HUES6 (cell line): Measurements from ENCODE around the gene TRAF3.
"Not testable (repeated sequence)": the region's sequence is repeated elsewhere in the genome, so short reads cannot be mapped to it uniquely, and the experiment has no call there.

ENCODE experiments used
- H3K27ac ChIP-seq: 2 replicates; pipeline ENCODE4 v1.7.0; 2013; ENCODE audit warnings: low read depth, mild to moderate bottlenecking, low read length, inconsistent platforms
- H3K27me3 ChIP-seq: 2 replicates; pipeline ENCODE4 v1.6.1; 2013; ENCODE audit warnings: low read length; ENCODE audit not compliant: control insufficient read depth, insufficient read depth
- H3K36me3 ChIP-seq: 2 replicates; pipeline ENCODE4 v1.6.1; 2013; ENCODE audit warnings: low read length; ENCODE audit not compliant: control insufficient read depth, insufficient read depth
- H3K4me1 ChIP-seq: 2 replicates; pipeline ENCODE4 v1.6.1; 2013; ENCODE audit warnings: low read length; ENCODE audit not compliant: control insufficient read depth, insufficient read depth
- H3K4me3 ChIP-seq: 2 replicates; pipeline ENCODE4 v1.5.1; 2013; ENCODE audit warnings: low read depth, low read length
- H3K9ac ChIP-seq: one replicate; pipeline ENCODE4 v1.6.1; 2013; ENCODE audit warnings: mild to moderate bottlenecking, low read length
- H3K9me3 ChIP-seq: 2 replicates; pipeline ENCODE4 v1.6.1; 2013; ENCODE audit warnings: low read depth, low read length; ENCODE audit not compliant: control insufficient read depth, insufficient read depth

TRAF3 gene

GRCh38 chr14:102811254-102811963 lies 34.2 kb downstream of the TRAF3 start:
- H3K36me3 ChIP-seq = no peaks in the 10 kb centered on the region
- H3K27ac ChIP-seq = no peak overlapping the region
- H3K4me1 ChIP-seq = peaks cover 7% of the 10 kb centered on the region; the same call in 1 of the 2 replicates
- no peaks in the 10 kb centered on the region for H3K9me3 ChIP-seq
- H3K9ac ChIP-seq = no peak overlapping the region
- H3K27me3 ChIP-seq = no peaks in the 10 kb centered on the region
- no peak overlapping the region for H3K4me3 ChIP-seq

- Histone ChIP-seq H3K9ac (no peak overlapping the region), H3K4me3 (no peak overlapping the region), H3K36me3 (no peaks in the 10 kb centered on the region), H3K9me3 (no peaks in the 10 kb centered on the region), H3K27ac (no peak overlapping the region), H3K27me3 (no peaks in the 10 kb centered on the region), H3K4me1 (peaks cover 7% of the 10 kb centered on the region; the same call in 1 of the 2 replicates)
Observed at GRCh38 chr14:102811971-102812370, 34.7 kb downstream of the TRAF3 start.

- H3K4me1 ChIP-seq = peaks cover 7% of the 10 kb centered on the region; the same call in 1 of the 2 replicates
Observed at GRCh38 chr14:102813691-102814090, 36.4 kb downstream of the TRAF3 start.

GRCh38 chr14:102817318-102817717 lies 40.1 kb downstream of the TRAF3 start:
- Histone ChIP-seq H3K27me3 (no peaks in the 10 kb centered on the region), H3K9ac (no peak overlapping the region), H3K4me3 (no peak overlapping the region), H3K36me3 (no peaks in the 10 kb centered on the region), H3K27ac (no peak overlapping the region), H3K9me3 (no peaks in the 10 kb centered on the region), H3K4me1 (peaks cover 12% of the 10 kb centered on the region)

More at GRCh38 chr14:102813691-102814090, 36.4 kb downstream of the TRAF3 start:
- Histone ChIP-seq H3K27ac (no peak overlapping the region), H3K27me3 (no peaks in the 10 kb centered on the region), H3K9ac (no peak overlapping the region), H3K36me3 (no peaks in the 10 kb centered on the region), H3K4me3 (no peak overlapping the region), H3K9me3 (no peaks in the 10 kb centered on the region)

- Histone ChIP-seq H3K9ac (no peak overlapping the region), H3K4me1 (peaks cover 12% of the 10 kb centered on the region), H3K36me3 (no peaks in the 10 kb centered on the region), H3K4me3 (no peak overlapping the region), H3K9me3 (no peaks in the 10 kb centered on the region), H3K27me3 (no peaks in the 10 kb centered on the region), H3K27ac (no peak overlapping the region)
Observed at GRCh38 chr14:102817942-102818940, 41.0 kb downstream of the TRAF3 start.

GRCh38 chr14:102819176-102819628 lies 42.0 kb downstream of the TRAF3 start:
- H3K4me3 ChIP-seq = no peak overlapping the region
- H3K27ac ChIP-seq = no peak overlapping the region

GRCh38 chr14:102819747-102820330 lies 42.6 kb downstream of the TRAF3 start:
- H3K9ac ChIP-seq = no peak overlapping the region
- no peak overlapping the region for H3K27ac ChIP-seq
- peaks cover 19% of the 10 kb centered on the region for H3K4me1 ChIP-seq
- no peaks in the 10 kb centered on the region for H3K9me3 ChIP-seq
- no peaks in the 10 kb centered on the region for H3K27me3 ChIP-seq
- no peak overlapping the region for H3K4me3 ChIP-seq
- H3K36me3 ChIP-seq = no peaks in the 10 kb centered on the region

More at GRCh38 chr14:102819176-102819628, 42.0 kb downstream of the TRAF3 start:
- no peaks in the 10 kb centered on the region for H3K36me3 ChIP-seq
- peaks cover 13% of the 10 kb centered on the region for H3K4me1 ChIP-seq
- H3K9ac ChIP-seq = no peak overlapping the region
- H3K27me3 ChIP-seq = no peaks in the 10 kb centered on the region
- H3K9me3 ChIP-seq = no peaks in the 10 kb centered on the region

GRCh38 chr14:102821252-102821651 lies 44.0 kb downstream of the TRAF3 start:
- H3K4me1 ChIP-seq = peaks cover 33% of the 10 kb centered on the region
- no peaks in the 10 kb centered on the region for H3K27me3 ChIP-seq
- H3K27ac ChIP-seq = no peak overlapping the region

GRCh38 chr14:102822311-102822863 lies 45.1 kb downstream of the TRAF3 start:
- H3K4me3 ChIP-seq = no peak overlapping the region
- H3K4me1 ChIP-seq = peaks cover 35% of the 10 kb centered on the region
- no peaks in the 10 kb centered on the region for H3K36me3 ChIP-seq
- H3K9me3 ChIP-seq = no peaks in the 10 kb centered on the region
- H3K9ac ChIP-seq = no peak overlapping the region
- H3K27ac ChIP-seq = no peak overlapping the region
- no peaks in the 10 kb centered on the region for H3K27me3 ChIP-seq

More at GRCh38 chr14:102821252-102821651, 44.0 kb downstream of the TRAF3 start:
- no peaks in the 10 kb centered on the region for H3K9me3 ChIP-seq
- no peak overlapping the region for H3K9ac ChIP-seq
- H3K36me3 ChIP-seq = no peaks in the 10 kb centered on the region
- H3K4me3 ChIP-seq = no peak overlapping the region

- H3K9ac ChIP-seq, H3K27me3 ChIP-seq, H3K9me3 ChIP-seq, H3K36me3 ChIP-seq, H3K27ac ChIP-seq, H3K4me3 ChIP-seq: not testable (repeated sequence)
- peaks cover 39% of the 10 kb centered on the region for H3K4me1 ChIP-seq
Observed at GRCh38 chr14:102822887-102823286, 45.6 kb downstream of the TRAF3 start.
